Endothelial cell of umbilical vein (primary cell): Measurements from ENCODE around the gene ID1. TPM values are rescaled to one million over a fixed set of nuclear protein-coding genes. Genes with fewer than 3 reads are reported as not detected.

Experiments
- BruUV-seq: library from RNA; stranded (reverse); fragments of 400-500 nt; replicated peaks from 2 replicates; lab custom pipeline; 2021; lab: Mats Ljungman, UMichigan
- CTCF ChIA-PET: fragments of 300-600, 350-600 bp; sonication (Branson Sonifier 250); formaldehyde crosslinking; loops from one replicate; lab custom pipeline; 2021; ENCODE audit warnings: antibody characterized with exemption, inconsistent platforms; lab: Charles Lee
- POLR2A ChIA-PET: fragments of 300-600, 350-600 bp; sonication (Branson Sonifier 250); formaldehyde crosslinking; loops from one replicate; lab custom pipeline; 2021; ENCODE audit warnings: antibody characterized with exemption, inconsistent platforms; lab: Charles Lee
- DNase-seq: peaks from one replicate; pipeline ENCODE4 v3.0.0-alpha.2; 2011; ENCODE audit warnings: low read depth, low spot score
- FAIRE-seq: peaks from 2 replicates; lab custom pipeline; 2011; peaks lifted over from hg19 to GRCh38; lab: Jason Lieb, UNC
- H2AFZ ChIP-seq: 2 replicates; pipeline ENCODE4 v1.6.0; 2012; ENCODE audit warnings: low read depth, low read length, control low read depth, inconsistent platforms
- H3K27ac ChIP-seq: 2 replicates; pipeline ENCODE4 v1.5.1; 2011; ENCODE audit warnings: low read depth, mild to moderate bottlenecking, control low read depth, low read length, moderate library complexity; ENCODE audit not compliant: insufficient read depth
- H3K27me3 ChIP-seq, 2 experiments: 2 replicates each; pipeline versions ENCODE4 v1.6.0 to v1.6.1; 2011; ENCODE audit warnings: low read length in 2 of 2, mixed read lengths in 1 of 2; ENCODE audit not compliant: control insufficient read depth in 2 of 2, insufficient read depth in 2 of 2
- H3K36me3 ChIP-seq, 2 experiments: 2 replicates in 1 of 2; 3 replicates in 1 of 2; pipeline ENCODE4 v1.5.1; 2011; ENCODE audit warnings: low read length in 2 of 2, mild to moderate bottlenecking in 1 of 2, moderate library complexity in 1 of 2; ENCODE audit not compliant: control insufficient read depth in 2 of 2, insufficient read depth in 2 of 2; ENCODE audit errors: extremely low read depth in 1 of 2
- H3K4me1 ChIP-seq: 3 replicates; pipeline ENCODE4 v1.5.1; 2011; ENCODE audit warnings: mild to moderate bottlenecking, low read length; ENCODE audit not compliant: control insufficient read depth, insufficient read depth; ENCODE audit errors: extremely low read depth
- H3K4me2 ChIP-seq: 2 replicates; pipeline ENCODE4 v1.6.1; 2011; ENCODE audit warnings: low read length, control low read depth, mixed read lengths; ENCODE audit not compliant: insufficient read depth
- H3K4me3 ChIP-seq, 3 experiments: fragments of 200-600 bp in 1 of 3; sonication (generic), shearing (Covaris generic) in 1 of 3; replicated peaks in 1 of 3; 2 replicates each; pipeline ENCODE4 v1.5.1; 2011 to 2016; ENCODE audit warnings: control low read depth in 3 of 3, low read length in 3 of 3, mild to moderate bottlenecking in 2 of 3, inconsistent platforms in 1 of 3, low read depth in 1 of 3, moderate library complexity in 1 of 3; ENCODE audit not compliant: insufficient read depth in 1 of 3
- H3K79me2 ChIP-seq: 2 replicates; pipeline ENCODE4 v1.6.0; 2012; ENCODE audit warnings: low read length, inconsistent platforms; ENCODE audit not compliant: control insufficient read depth, insufficient read depth
- H3K9ac ChIP-seq: replicated peaks from 2 replicates; pipeline ENCODE3; 2011; ENCODE audit warnings: low read length, control low read depth; ENCODE audit not compliant: insufficient read depth; ENCODE audit errors: extremely low read depth
- H3K9me1 ChIP-seq: replicated peaks from 3 replicates; pipeline ENCODE4 v1.6.0; 2011; ENCODE audit warnings: mild to moderate bottlenecking, low read length; ENCODE audit not compliant: control insufficient read depth, insufficient read depth; ENCODE audit errors: extremely low read depth
- H3K9me3 ChIP-seq: replicated peaks from 2 replicates; pipeline ENCODE4 v1.5.1; 2012; ENCODE audit warnings: low read length, inconsistent platforms; ENCODE audit not compliant: control insufficient read depth, insufficient read depth
- H4K20me1 ChIP-seq: replicated peaks from 2 replicates; pipeline ENCODE3; 2011; ENCODE audit warnings: mild to moderate bottlenecking, low read length; ENCODE audit not compliant: control insufficient read depth, insufficient read depth; ENCODE audit errors: extremely low read depth
- EZH2 ChIP-seq: IDR thresholded peaks from 2 replicates; pipeline ENCODE4 v1.6.1; 2012; ENCODE audit warnings: borderline replicate concordance, low read depth, mild to moderate bottlenecking, moderate library complexity, low read length, inconsistent platforms; ENCODE audit not compliant: severe bottlenecking
- FOS ChIP-seq: IDR thresholded peaks from 2 replicates; pipeline ENCODE4 v1.6.1; 2011; ENCODE audit warnings: mild to moderate bottlenecking, low read length, moderate library complexity, borderline replicate concordance; ENCODE audit not compliant: insufficient read depth
- GATA2 ChIP-seq: IDR thresholded peaks from 2 replicates; pipeline ENCODE4 v1.7.0; 2011; ENCODE audit warnings: low read depth, mild to moderate bottlenecking, moderate library complexity, mixed read lengths, low read length; ENCODE audit not compliant: insufficient read length, insufficient read depth
- JUN ChIP-seq: IDR thresholded peaks from 2 replicates; pipeline ENCODE4 v1.6.1; 2011; ENCODE audit warnings: borderline replicate concordance, low read depth; ENCODE audit not compliant: insufficient read length, insufficient read depth
- MYC ChIP-seq: IDR thresholded peaks from one replicate; pipeline ENCODE4 v1.6.1; 2011; ENCODE audit warnings: mild to moderate bottlenecking, low read depth, low read length
- POLR2A ChIP-seq: IDR thresholded peaks from 2 replicates; pipeline ENCODE4 v1.6.1; 2012; ENCODE audit warnings: low read depth, mild to moderate bottlenecking, control low read depth, low read length
- POLR2AphosphoS5 ChIP-seq: IDR thresholded peaks from 2 replicates; pipeline ENCODE4 v1.6.1; 2012; ENCODE audit warnings: low read depth, mild to moderate bottlenecking, control low read depth, low read length, moderate library complexity; ENCODE audit not compliant: insufficient read depth
- dilution Hi-C: fragments of 300-500 bp; cut with MboI; formaldehyde crosslinking; loops from one replicate; pipeline ENCODE4 v1.15.0; 2019; ENCODE audit warnings: low sequenced_read_pairs; ENCODE audit not compliant: extremely low pct_ligation_motif_present
- intact Hi-C: fragments of 100-400 bp; cut with micrococcal nuclease; formaldehyde crosslinking; loops from one replicate; pipeline ENCODE4 v1.10.0; 2022
- polyA plus RNA-seq, 4 experiments: library from polyadenylated mRNA; depleted of rRNA in 3 of 4; stranded (reverse) in 3 of 4; unstranded in 1 of 4; fragments of >200 nt; gene quantifications; 2 replicates each; pipeline versions ENCODE4 v1.2.1 to v1.2.3, GENCODE V29; 2011 to 2012; ENCODE audit warnings: missing spikeins in 1 of 4
- total RNA-seq: library from RNA; stranded (reverse); gene quantifications from 2 replicates; pipeline ENCODE4 v1.2.3, GENCODE V29; 2021
- TF ChIP-seq, protein P1 (sequence below): IDR thresholded peaks from 2 replicates; pipeline ENCODE4 v1.6.1; 2011; ENCODE audit not compliant: insufficient read depth, insufficient read length
- TF ChIP-seq, protein P2 (sequence below), 2 donors: IDR thresholded peaks; 1 replicate in 1 of 2; 2 replicates in 1 of 2; pipeline ENCODE4 v1.5.1; 2011; ENCODE audit warnings: low read length in 2 of 2, mild to moderate bottlenecking in 2 of 2, moderate library complexity in 2 of 2, control low read depth in 1 of 2, inconsistent platforms in 1 of 2, low read depth in 1 of 2; ENCODE audit not compliant: insufficient read depth in 1 of 2; ENCODE audit errors: extremely low read depth in 1 of 2

Gene ID1
- total and polyA plus RNA-seq, 2 donors (not counting 3 experiments of a cell fraction or from before 2014, with no cell fraction given), result 78.9 to 152 TPM

DNA sequence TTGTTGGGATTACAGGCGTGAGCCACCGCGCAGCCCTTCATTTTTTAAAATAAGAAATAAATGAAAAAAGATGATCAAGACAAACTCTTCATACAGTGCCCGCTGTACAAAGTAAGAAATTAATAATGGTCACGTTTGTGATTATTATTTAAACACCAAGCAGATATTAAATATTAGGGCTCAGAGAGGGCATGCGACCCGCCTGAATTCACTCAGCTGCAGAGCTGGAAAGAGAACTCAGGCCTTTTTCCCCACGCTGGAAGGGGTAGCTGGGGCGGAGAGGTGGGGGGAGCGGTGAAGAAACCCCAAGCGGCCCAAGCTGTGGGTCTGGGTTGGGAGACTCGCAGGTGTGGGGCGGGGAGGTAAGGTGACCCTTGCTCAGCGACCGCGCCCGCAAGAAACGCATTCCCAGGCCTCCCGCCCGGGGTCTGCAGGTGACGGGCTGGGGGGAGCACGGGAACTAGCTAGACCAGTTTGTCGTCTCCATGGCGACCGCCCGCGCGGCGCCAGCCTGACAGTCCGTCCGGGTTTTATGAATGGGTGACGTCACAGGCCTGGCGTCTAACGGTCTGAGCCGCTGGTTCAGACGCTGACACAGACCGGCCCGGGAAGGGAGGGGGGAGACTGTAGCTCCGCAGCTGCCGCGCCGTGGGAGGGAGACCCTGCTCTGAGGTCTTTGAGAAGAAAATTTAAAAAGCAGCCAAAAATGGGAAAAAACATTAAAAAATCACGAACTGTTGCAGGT is 1.1 kb upstream of the ID1 start:
- Histone ChIP-seq H3K9me3 (no peaks in the 10 kb centered on the region), H3K27me3 (no peaks in the 10 kb centered on the region), H2AFZ (no peak overlapping the region), H3K9ac (peak overlapping the region; percentile 99), H4K20me1 (no peaks in the 10 kb centered on the region), H3K36me3 (no peaks in the 10 kb centered on the region), H3K27ac (peak overlapping the region; percentile 100), H3K79me2 (peaks cover 26% of the 10 kb centered on the region), H3K4me3 (peak overlapping the region; percentile 44 to 77 (median 68)), H3K4me1 (peaks cover 45% of the 10 kb centered on the region), H3K4me2 (peak overlapping the region; percentile 86), H3K9me1 (no peaks in the 10 kb centered on the region)
- FAIRE-seq (no peak), DNase-seq (peak; percentile 97)
- ChIA-PET POLR2A (interaction anchor here (1.1 to 2.5 kb wide), 8 partner anchors 8 to 47 kb away, joined by 6 to 48 read pairs (median 10); no protein-coding TSS in a partner anchor), CTCF (interaction anchor here (0.8 to 12.8 kb wide), 7 partner anchors 8 to 145 kb away, joined by 3 to 1817 read pairs (median 6); no protein-coding TSS in a partner anchor)
- BruUV-seq, result no TSS peak
- TF ChIP-seq, protein P1, sequence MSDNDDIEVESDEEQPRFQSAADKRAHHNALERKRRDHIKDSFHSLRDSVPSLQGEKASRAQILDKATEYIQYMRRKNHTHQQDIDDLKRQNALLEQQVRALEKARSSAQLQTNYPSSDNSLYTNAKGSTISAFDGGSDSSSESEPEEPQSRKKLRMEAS, result no peak
- no peak for TF ChIP-seq GATA2
- TF ChIP-seq POLR2A, result peak; percentile 82
- no peak for TF ChIP-seq EZH2
- peak; percentile 54 for TF ChIP-seq FOS
- TF ChIP-seq, protein P2, sequence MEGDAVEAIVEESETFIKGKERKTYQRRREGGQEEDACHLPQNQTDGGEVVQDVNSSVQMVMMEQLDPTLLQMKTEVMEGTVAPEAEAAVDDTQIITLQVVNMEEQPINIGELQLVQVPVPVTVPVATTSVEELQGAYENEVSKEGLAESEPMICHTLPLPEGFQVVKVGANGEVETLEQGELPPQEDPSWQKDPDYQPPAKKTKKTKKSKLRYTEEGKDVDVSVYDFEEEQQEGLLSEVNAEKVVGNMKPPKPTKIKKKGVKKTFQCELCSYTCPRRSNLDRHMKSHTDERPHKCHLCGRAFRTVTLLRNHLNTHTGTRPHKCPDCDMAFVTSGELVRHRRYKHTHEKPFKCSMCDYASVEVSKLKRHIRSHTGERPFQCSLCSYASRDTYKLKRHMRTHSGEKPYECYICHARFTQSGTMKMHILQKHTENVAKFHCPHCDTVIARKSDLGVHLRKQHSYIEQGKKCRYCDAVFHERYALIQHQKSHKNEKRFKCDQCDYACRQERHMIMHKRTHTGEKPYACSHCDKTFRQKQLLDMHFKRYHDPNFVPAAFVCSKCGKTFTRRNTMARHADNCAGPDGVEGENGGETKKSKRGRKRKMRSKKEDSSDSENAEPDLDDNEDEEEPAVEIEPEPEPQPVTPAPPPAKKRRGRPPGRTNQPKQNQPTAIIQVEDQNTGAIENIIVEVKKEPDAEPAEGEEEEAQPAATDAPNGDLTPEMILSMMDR (IDR thresholded peaks at IDR 0.05; ENCODE audit: extremely low read depth in 1 of 2, insufficient read depth in 1 of 2, low read depth in 1 of 2, low read length in 2 of 2), result no peak
- TF ChIP-seq MYC, result no peak
- TF ChIP-seq JUN, result peak; percentile 82
- TF ChIP-seq POLR2AphosphoS5, result peak; percentile 58
- intact Hi-C loops (loop anchor here (1.0 to 2.0 kb wide), 4 partner anchors 17 to 109 kb away; no protein-coding TSS in a partner anchor), dilution Hi-C loops (no loop called here)
